Pancreas (tissue), 10 donors: Measurements from ENCODE around the gene PPP2R2B. TPM values are rescaled to one million over a fixed set of nuclear protein-coding genes. Genes with fewer than 3 reads are reported as not detected.

Source experiments
- ATAC-seq, 4 donors: fragments of 200-7000 bp; cut with Tn5 transposase; one replicate each; pipeline versions ENCODE4 v1.8.0 to v1.9.1; 2020; ENCODE audit warnings: mild to moderate bottlenecking in 4 of 4, moderate library complexity in 4 of 4
- DNase-seq, 6 donors: peaks; one replicate each; pipeline ENCODE4 v3.0.0-alpha.2; 2020
- FAIRE-seq: peaks from 2 replicates; lab custom pipeline; 2012; peaks lifted over from hg19 to GRCh38; lab: Jason Lieb, UNC
- H3K27ac ChIP-seq, 4 donors: fragments of 200-600 bp; sonication (generic); 1 replicate in 3 of 4; 2 replicates in 1 of 4; pipeline versions ENCODE4 v1.5.0 to v1.8.0; 2020
- H3K27me3 ChIP-seq, 4 donors: fragments of 200-600 bp; one replicate each; pipeline ENCODE4 v1.8.0; 2021
- H3K36me3 ChIP-seq, 3 donors: fragments of 200-600 bp; sonication (generic) in 1 of 3; one replicate each; pipeline versions ENCODE4 v1.5.0 to v1.8.0; 2020 to 2021
- H3K4me1 ChIP-seq, 3 donors: fragments of 200-600 bp; one replicate each; pipeline ENCODE4 v1.8.0; 2021
- H3K4me3 ChIP-seq, 4 donors: fragments of 200-600 bp; sonication (generic) in 2 of 4; one replicate each; pipeline versions ENCODE4 v1.5.0 to v1.8.0; 2020 to 2021
- H3K9me3 ChIP-seq, 4 donors: fragments of 200-600 bp; one replicate each; pipeline ENCODE4 v1.8.0; 2021
- WGBS, 2 donors: extraction: QIAGEN DNeasy Blood & Tissue Kit; methylation state at CpG; one replicate each; pipeline ENCODE4 v1.1.7; 2013; 5-methylcytosine and 5-hydroxymethylcytosine counted together
- intact Hi-C, 3 donors: fragments of 100-400 bp; cut with DNase I; formaldehyde crosslinking; loops; one replicate each; pipeline versions ENCODE4 v1.11.1 to v1.14.2; 2022
- polyA plus RNA-seq, 2 donors: library from polyadenylated mRNA; stranded (reverse); fragments of 200-250 nt; gene quantifications; one replicate each; pipeline ENCODE4 v1.2.3, GENCODE V29; 2013
- total RNA-seq, 6 donors: library from RNA; stranded (reverse); fragmentation: NEBNext Ultra II Directional in 4 of 6; extraction: Animal tissue kit (Norgen Biotek cat#: 25700) in 4 of 6; gene quantifications; one replicate each; pipeline versions ENCODE4 v1.2.1 to v1.2.4, GENCODE V29; 2021 to 2023
- TF ChIP-seq, protein P1 (sequence below), 4 donors: fragments of 200-600 bp; sonication (generic) in 3 of 4; IDR thresholded peaks; one replicate each; pipeline versions ENCODE4 v1.5.0 to v1.8.0; 2021; ENCODE audit warnings: antibody characterized with exemption in 4 of 4
- donor health status: healthy with polysubstance abuse.
- donor health status: DM: no; HTN: no; CAD: no; lungs with moderate emphysema.
- donor health status: DM: no; HTN: no; CAD: no.
- donor health status: control.
- donor health status: control.
- donor health status: Bipolar disorder and iron deficiency.
- donor health status: DM: yes; HTN: yes; CAD: no.
- donor health status: DM: no; HTN: no; CAD: no.
- donor health status: DM: no; HTN: no; CAD: no.
- donor health status: DM: yes; HTN: yes; CAD: no.

The PPP2R2B gene
- 1 to 10 TPM in 2 of 6 donors, under 1 TPM in 4; 0.51 to 2.1 (median 0.81) TPM for total RNA-seq
- 1 to 10 TPM in 1 of 2 donors, under 1 TPM in 1; 0.53 to 3.5 TPM for polyA plus RNA-seq

DNA sequence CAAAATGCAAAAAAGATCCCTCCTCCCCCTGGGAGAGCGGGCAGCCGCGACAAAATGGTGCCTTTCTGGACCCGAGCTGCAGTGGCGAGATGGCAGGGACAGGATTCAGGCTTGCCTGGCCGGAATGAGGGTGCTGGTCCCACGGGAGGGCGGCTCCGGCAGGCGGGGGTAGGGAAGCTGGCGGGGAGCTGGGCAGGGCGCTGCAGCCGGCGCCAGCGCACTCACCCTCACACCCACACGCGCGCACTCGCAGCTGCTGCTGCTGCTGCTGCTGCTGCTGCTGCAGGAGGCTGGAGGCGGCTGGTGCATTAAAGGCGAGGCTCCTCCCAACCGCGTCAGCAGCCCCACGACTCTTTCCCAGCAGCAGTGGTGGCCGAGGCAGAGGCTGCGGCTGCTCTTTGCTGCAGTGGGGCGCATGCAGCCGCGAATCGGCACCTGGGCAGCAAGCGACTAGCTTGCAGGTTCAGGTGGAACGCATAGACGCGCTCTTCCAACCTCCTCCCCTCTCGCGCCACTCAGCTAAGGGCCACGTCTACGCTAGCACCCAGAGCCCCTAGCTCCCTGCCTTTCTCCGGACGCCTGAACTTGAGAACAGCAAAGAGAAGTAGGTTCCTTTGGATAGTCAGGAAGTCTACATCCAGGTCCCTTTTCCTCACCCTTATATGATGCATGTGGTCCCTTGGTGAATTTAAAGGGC lies at the start of gene PPP2R2B:
TSS of gene PPP2R2B (minus strand) at position 282 of the 697 bp plus-strand sequence.
- no peak for FAIRE-seq
- Histone ChIP-seq H3K4me1 (no peaks in the 10 kb centered on the region), H3K27ac (no peak within 1 kb of the TSS), H3K36me3 (no peaks in the 10 kb centered on the region), H3K4me3 (peak within 1 kb of the TSS; percentile 24 to 51 (median 44)), H3K9me3 (no peaks in the 10 kb centered on the region), H3K27me3 (peaks cover 0 to 5% (median 2%) of the 10 kb centered on the region in 4 donors)
- WGBS, 2 donors, result 1 to 2% methylated on average over 37 to 40 of the region's 40 CpGs
- peak; percentile 67 to 83 (median 82) for ATAC-seq
- TF ChIP-seq, protein P1, sequence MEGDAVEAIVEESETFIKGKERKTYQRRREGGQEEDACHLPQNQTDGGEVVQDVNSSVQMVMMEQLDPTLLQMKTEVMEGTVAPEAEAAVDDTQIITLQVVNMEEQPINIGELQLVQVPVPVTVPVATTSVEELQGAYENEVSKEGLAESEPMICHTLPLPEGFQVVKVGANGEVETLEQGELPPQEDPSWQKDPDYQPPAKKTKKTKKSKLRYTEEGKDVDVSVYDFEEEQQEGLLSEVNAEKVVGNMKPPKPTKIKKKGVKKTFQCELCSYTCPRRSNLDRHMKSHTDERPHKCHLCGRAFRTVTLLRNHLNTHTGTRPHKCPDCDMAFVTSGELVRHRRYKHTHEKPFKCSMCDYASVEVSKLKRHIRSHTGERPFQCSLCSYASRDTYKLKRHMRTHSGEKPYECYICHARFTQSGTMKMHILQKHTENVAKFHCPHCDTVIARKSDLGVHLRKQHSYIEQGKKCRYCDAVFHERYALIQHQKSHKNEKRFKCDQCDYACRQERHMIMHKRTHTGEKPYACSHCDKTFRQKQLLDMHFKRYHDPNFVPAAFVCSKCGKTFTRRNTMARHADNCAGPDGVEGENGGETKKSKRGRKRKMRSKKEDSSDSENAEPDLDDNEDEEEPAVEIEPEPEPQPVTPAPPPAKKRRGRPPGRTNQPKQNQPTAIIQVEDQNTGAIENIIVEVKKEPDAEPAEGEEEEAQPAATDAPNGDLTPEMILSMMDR (IDR thresholded peaks at IDR 0.05), result no peak
- intact Hi-C loops, result no loop called here
- peak; percentile 14 to 77 (median 30) for DNase-seq

DNA sequence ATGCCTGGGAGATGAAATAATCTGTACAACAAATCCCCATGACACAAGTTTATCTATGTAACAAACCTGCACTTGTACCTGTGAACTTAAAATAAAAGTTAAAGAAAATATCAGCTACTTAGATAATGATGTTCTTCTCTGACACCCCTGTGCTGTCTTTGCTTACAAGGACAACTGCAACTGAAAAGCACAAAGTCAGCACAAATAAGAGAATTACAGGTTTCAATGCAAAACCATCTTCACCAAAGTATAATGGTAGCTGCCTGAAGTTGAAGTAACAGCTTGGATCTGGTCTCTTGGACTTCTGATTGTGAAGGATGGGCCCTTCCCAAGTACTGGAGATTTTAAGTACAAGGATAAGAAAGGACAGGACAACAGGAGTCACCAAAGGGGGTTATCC lies 45.6 kb upstream of the PPP2R2B start:
- Histone ChIP-seq H3K9me3 (no peaks in the 10 kb centered on the region), H3K36me3 (no peaks in the 10 kb centered on the region), H3K4me3 (no peak overlapping the region), H3K27me3 (no peaks in the 10 kb centered on the region), H3K4me1 (no peaks in the 10 kb centered on the region), H3K27ac (no peak overlapping the region)
- intact Hi-C loops, result no loop called here
- TF ChIP-seq, protein P1 (IDR thresholded peaks at IDR 0.05), result no peak
- no peak for DNase-seq
- FAIRE-seq, result no peak
- ATAC-seq, result no peak

DNA sequence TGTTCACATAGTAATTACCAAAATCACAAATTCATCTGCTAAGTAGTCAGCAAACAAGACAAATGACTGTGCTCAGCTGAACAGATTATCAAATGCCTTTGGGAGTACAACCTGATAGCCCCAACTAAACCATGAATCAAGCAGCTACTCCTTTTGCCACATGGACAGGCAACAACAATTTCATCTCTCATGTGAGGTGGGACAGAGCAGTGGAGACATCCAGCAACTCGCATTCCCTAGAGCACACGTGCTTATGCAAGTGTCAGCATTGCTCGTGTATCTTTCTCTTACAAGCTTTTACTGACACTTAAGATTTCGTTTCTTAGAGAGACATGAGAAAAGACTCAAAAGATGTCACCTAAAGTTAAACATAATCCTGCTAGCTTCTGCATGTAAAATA lies 42.7 kb upstream of the PPP2R2B start:
- Histone ChIP-seq H3K9me3 (no peaks in the 10 kb centered on the region), H3K27me3 (no peaks in the 10 kb centered on the region), H3K4me3 (no peak overlapping the region), H3K36me3 (no peaks in the 10 kb centered on the region), H3K4me1 (no peaks in the 10 kb centered on the region), H3K27ac (no peak overlapping the region)
- TF ChIP-seq, protein P1 (IDR thresholded peaks at IDR 0.05), result no peak
- DNase-seq, result no peak
- no peak for FAIRE-seq
- intact Hi-C loops, result no loop called here
- 61% methylated on average over 4 of the region's 4 CpGs for WGBS, 2 donors
- no peak for ATAC-seq

DNA sequence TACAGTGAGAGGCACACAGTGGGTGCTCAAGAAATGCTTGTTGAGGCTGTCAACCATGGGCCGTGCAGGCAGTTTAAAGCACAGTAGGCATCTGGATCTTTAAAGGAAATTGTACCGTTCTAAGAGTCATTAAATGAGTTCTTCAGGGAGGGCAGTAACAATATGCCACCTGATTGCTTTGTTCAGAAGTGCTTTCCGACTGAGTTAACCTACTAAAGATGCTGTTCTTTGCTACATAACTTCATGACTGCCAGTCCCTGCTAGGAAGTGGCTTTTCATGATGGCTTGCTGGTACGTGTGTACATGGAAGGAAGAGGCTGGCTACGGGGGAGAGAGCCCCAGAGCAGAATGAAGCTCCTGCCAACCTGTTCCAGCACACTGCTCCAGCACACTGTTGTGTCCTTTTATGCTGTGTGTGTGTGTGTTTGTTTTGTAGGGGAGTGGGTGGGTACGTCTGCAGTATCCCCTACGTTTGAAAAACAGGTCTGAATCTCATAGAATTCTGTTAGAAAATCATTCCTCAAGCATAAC lies 41.9 kb upstream of the PPP2R2B start:
- ATAC-seq, result no peak
- Histone ChIP-seq H3K4me3 (no peak overlapping the region), H3K27me3 (no peaks in the 10 kb centered on the region), H3K9me3 (no peaks in the 10 kb centered on the region), H3K27ac (no peak overlapping the region), H3K4me1 (no peaks in the 10 kb centered on the region), H3K36me3 (no peaks in the 10 kb centered on the region)
- FAIRE-seq, result no peak
- intact Hi-C loops, result no loop called here
- WGBS, 2 donors, result 61 to 64% methylated on average over 7 of the region's 7 CpGs
- TF ChIP-seq, protein P1 (IDR thresholded peaks at IDR 0.05), result no peak
- DNase-seq, result no peak

DNA sequence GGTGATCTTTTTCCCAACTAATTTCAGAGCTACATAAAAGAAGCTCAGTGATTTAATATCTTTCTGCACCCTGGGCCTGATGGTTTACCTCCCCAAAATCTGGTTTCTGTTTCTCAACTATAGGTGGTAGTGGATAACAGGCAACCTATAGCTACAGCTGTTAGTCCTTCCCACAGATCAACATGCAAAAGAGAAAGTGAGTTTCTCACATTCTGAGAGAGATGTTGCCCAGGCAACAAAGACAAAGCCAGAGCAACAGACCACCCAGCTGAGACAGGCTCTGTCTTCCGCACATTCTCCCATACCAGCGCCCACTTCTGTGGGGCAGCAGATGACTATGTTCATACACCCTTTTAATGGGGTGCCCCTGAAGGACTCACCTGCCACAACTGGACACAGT lies 40.7 kb upstream of the PPP2R2B start:
- Histone ChIP-seq H3K27me3 (no peaks in the 10 kb centered on the region), H3K27ac (no peak overlapping the region), H3K36me3 (no peaks in the 10 kb centered on the region), H3K9me3 (no peaks in the 10 kb centered on the region), H3K4me1 (no peaks in the 10 kb centered on the region), H3K4me3 (no peak overlapping the region)
- intact Hi-C loops, result no loop called here
- FAIRE-seq (no peak), ATAC-seq (no peak), DNase-seq (no peak)
- 80 to 85% methylated on average over 2 of the region's 2 CpGs for WGBS, 2 donors
- TF ChIP-seq, protein P1 (IDR thresholded peaks at IDR 0.05), result no peak
